ENCODE measurements around the gene C14orf119. TPM values are rescaled to one million over a fixed set of nuclear protein-coding genes. Genes with fewer than 3 reads are reported as not detected.

The C14orf119 gene
- polyA plus RNA-seq, 4 donors: 79.9 to 87.9 (median 84.4) TPM

GRCh38 chr14:23060536-23061260, 34.6 kb upstream of the C14orf119 start:
- DNase-seq (ENCODE audit: low read depth in 4 of 4, low spot score in 3 of 4): no peak

GRCh38 chr14:23062002-23062401, 33.3 kb upstream of the C14orf119 start:
- DNase-seq (ENCODE audit: low read depth in 4 of 4, low spot score in 3 of 4): no peak

- DNase-seq (ENCODE audit: low read depth in 4 of 4, low spot score in 3 of 4): no peak
These were observed 31.7 kb upstream of the C14orf119 start for GRCh38 chr14:23063601-23064000.

- no peak for DNase-seq (ENCODE audit: low read depth in 4 of 4, low spot score in 3 of 4)
These were observed 28.9 kb upstream of the C14orf119 start for GRCh38 chr14:23066368-23066767.

GRCh38 chr14:23066855-23067744, 28.2 kb upstream of the C14orf119 start:
- no peak for DNase-seq (ENCODE audit: low read depth in 4 of 4, low spot score in 3 of 4)

- DNase-seq (ENCODE audit: low read depth in 4 of 4, low spot score in 3 of 4): no peak
These were observed 27.2 kb upstream of the C14orf119 start for GRCh38 chr14:23067847-23068788.

- peak; percentile 82 to 90 (median 84) for DNase-seq (ENCODE audit: low read depth in 4 of 4, low spot score in 3 of 4)
These were observed 26.4 kb upstream of the C14orf119 start for GRCh38 chr14:23068789-23069412.

- no peak for DNase-seq (ENCODE audit: low read depth in 4 of 4, low spot score in 3 of 4)
These were observed 25.9 kb upstream of the C14orf119 start for GRCh38 chr14:23069413-23069806.

- no peak for DNase-seq (ENCODE audit: low read depth in 4 of 4, low spot score in 3 of 4)
These were observed 24.8 kb upstream of the C14orf119 start for GRCh38 chr14:23070262-23071129.

GRCh38 chr14:23071244-23071920, 23.9 kb upstream of the C14orf119 start:
- peak; percentile 74 to 86 (median 78) for DNase-seq (ENCODE audit: low read depth in 4 of 4, low spot score in 3 of 4)

GRCh38 chr14:23071921-23072539, 23.3 kb upstream of the C14orf119 start:
- no peak for DNase-seq (ENCODE audit: low read depth in 4 of 4, low spot score in 3 of 4)

GRCh38 chr14:23074906-23075305, 20.4 kb upstream of the C14orf119 start:
- DNase-seq (ENCODE audit: low read depth in 4 of 4, low spot score in 3 of 4): no peak

GRCh38 chr14:23076785-23077408, 18.4 kb upstream of the C14orf119 start:
- DNase-seq (ENCODE audit: low read depth in 4 of 4, low spot score in 3 of 4): no peak

- no peak for DNase-seq (ENCODE audit: low read depth in 4 of 4, low spot score in 3 of 4)
These were observed 17.3 kb upstream of the C14orf119 start for GRCh38 chr14:23077962-23078361.

- no peak for DNase-seq (ENCODE audit: low read depth in 4 of 4, low spot score in 3 of 4)
These were observed 16.6 kb upstream of the C14orf119 start for GRCh38 chr14:23078692-23079116.

- no peak for DNase-seq (ENCODE audit: low read depth in 4 of 4, low spot score in 3 of 4)
These were observed 15.6 kb upstream of the C14orf119 start for GRCh38 chr14:23079716-23080115.

GRCh38 chr14:23080474-23080873, 14.8 kb upstream of the C14orf119 start:
- no peak for DNase-seq (ENCODE audit: low read depth in 4 of 4, low spot score in 3 of 4)

GRCh38 chr14:23085458-23085857, 9.8 kb upstream of the C14orf119 start:
- DNase-seq (ENCODE audit: low read depth in 4 of 4, low spot score in 3 of 4): no peak

All from right renal pelvis (tissue), 4 donors.